Measurements from ENCODE around the gene ABLIM1. TPM values are rescaled to one million over a fixed set of nuclear protein-coding genes. Genes with fewer than 3 reads are reported as not detected.

The ABLIM1 gene
- total and polyA plus RNA-seq, 2 of the 4 experiments (the other 2 are of a cell fraction), result 7.7 to 9.9 TPM

- H3K4me2 ChIP-seq (ENCODE audit: low read depth, low read length), result peak overlapping the region; percentile 52; the same call in 1 of the 2 replicates
- no peak overlapping the region for H3K4ac ChIP-seq (ENCODE audit: low read depth, low read length)
- peaks cover 0 to 3% of the 10 kb centered on the region in 2 experiments; a peak in 1 of 4 replicates for H3K79me1 ChIP-seq (ENCODE audit: low read depth in 1 of 2, low read length in 2 of 2)
- no peaks in the 10 kb centered on the region for H3K9me3 ChIP-seq (ENCODE audit: control insufficient read depth, insufficient read depth, low read length)
- H3K9me1 ChIP-seq (ENCODE audit: insufficient read depth, low read length), result peaks cover 18% of the 10 kb centered on the region
- no peak overlapping the region for H4K5ac ChIP-seq (ENCODE audit: low read depth, low read length)
- dilution Hi-C loops (cut with HindIII; ENCODE audit: low sequenced_read_pairs, unreplicated experiment), result no loop called here
- TF ChIP-seq RAD21 (IDR thresholded peaks at IDR 0.05; ENCODE audit: low read length) (no peak), MXI1 (IDR thresholded peaks at IDR 0.05; ENCODE audit: borderline replicate concordance, low read depth, low read length) (no peak), MAZ (IDR thresholded peaks at IDR 0.05; ENCODE audit: borderline replicate concordance, low read depth, low read length) (no peak), CTCF (conservative IDR thresholded peaks at IDR 0.05; ENCODE audit: low read depth, low read length) (no peak), POLR2A (IDR thresholded peaks at IDR 0.05; ENCODE audit: low read depth, low read length) (no peak), ELK1 (IDR thresholded peaks at IDR 0.05; ENCODE audit: borderline replicate concordance, low read depth, low read length) (no peak), FOS (IDR thresholded peaks at IDR 0.05; ENCODE audit: low read depth, low read length) (no peak), CHD1 (IDR thresholded peaks at IDR 0.05; ENCODE audit: low read depth, low read length) (no peak)
- H4K91ac ChIP-seq (ENCODE audit: insufficient read depth, low read depth, low read length), result no peak overlapping the region
- ATAC-seq (ENCODE audit: low read depth) (peak; percentile 39; the same call in 1 of the 2 replicates), DNase-seq (no peak)
- POLR2A ChIA-PET (ENCODE audit: unreplicated experiment), result no interaction called here
- H3K9ac ChIP-seq (ENCODE audit: low read depth, low read length), result no peak overlapping the region
- in situ Hi-C loops (cut with MboI; ENCODE audit: low sequenced_read_pairs), result no loop called here
- no peak overlapping the region for H3K18ac ChIP-seq (ENCODE audit: low read depth, low read length)
- H3K14ac ChIP-seq (replicated peaks; ENCODE audit: low read depth, low read length), result no peak overlapping the region
- H4K20me1 ChIP-seq (ENCODE audit: insufficient read depth, low read length), result no peaks in the 10 kb centered on the region
- no peak overlapping the region for H3K4me3 ChIP-seq (ENCODE audit: insufficient read depth, low read depth, low read length)
- no TSS peak for BruUV-seq (replicated peaks)
- no CpG with 5 or more reads among the region's 4 CpGs for WGBS, 2 experiments (ENCODE audit: extremely low coverage in 2 of 2, insufficient read length in 1 of 2)
- no peaks in the 10 kb centered on the region for H3K27me3 ChIP-seq (ENCODE audit: control insufficient read depth, insufficient read depth, low read length)
- H3K4me1 ChIP-seq (ENCODE audit: control insufficient read depth, insufficient read depth, low read length), result peaks cover 10% of the 10 kb centered on the region
- no peak overlapping the region for H2AK5ac ChIP-seq (ENCODE audit: low read depth, low read length)
- no peak overlapping the region for H4K8ac ChIP-seq (ENCODE audit: low read depth in 2 of 2, low read length in 2 of 2)
- intact Hi-C loops (cut with micrococcal nuclease), result loop anchor here (5.0 kb wide), 1 partner anchor 50 kb away; no protein-coding TSS in a partner anchor
- H3K36me3 ChIP-seq (ENCODE audit: control insufficient read depth, insufficient read depth, low read length), result no peaks in the 10 kb centered on the region
- H2BK15ac ChIP-seq (ENCODE audit: low read depth, low read length), result no peak overlapping the region
- no peak overlapping the region for H2BK20ac ChIP-seq (ENCODE audit: low read depth, low read length)
- CTCF ChIA-PET, result interaction anchor here (0.7 to 1.0 kb wide), 2 partner anchors 15 to 46 kb away, joined by 3 read pairs; no protein-coding TSS in a partner anchor
- no peak overlapping the region for H3K27ac ChIP-seq (ENCODE audit: insufficient read depth, low read length)
- H2BK5ac ChIP-seq (ENCODE audit: low read depth, low read length, poor library complexity, severe bottlenecking), result no peak overlapping the region
- H2AK9ac ChIP-seq (replicated peaks; ENCODE audit: low read depth, low read length, poor library complexity), result no peak overlapping the region
- no peak overlapping the region for H2AFZ ChIP-seq (replicated peaks; ENCODE audit: low read length, poor library complexity)
- H3K23ac ChIP-seq (ENCODE audit: low read depth, low read length), result no peak overlapping the region
- no peak overlapping the region for H3K56ac ChIP-seq (ENCODE audit: extremely low read depth, insufficient read depth, low read length)
- no peak overlapping the region for H2BK120ac ChIP-seq (ENCODE audit: low read depth, low read length)
Measured at GRCh38 chr10:114682532-114682931, 24.5 kb upstream of the ABLIM1 start.

Data from IMR-90 (cell line).